Smooth muscle cell (in vitro differentiated cells): ENCODE results near the gene ENDOU. TPM values are rescaled to one million over a fixed set of nuclear protein-coding genes. Genes with fewer than 3 reads are reported as not detected.

ENCODE experiments used
- DNase-seq: peaks from one replicate; lab custom pipeline; 2025; ENCODE audit not compliant: unreplicated experiment; lab: John Stamatoyannopoulos, UW
- H2AFZ ChIP-seq: fragments of 200-600 bp; sonication (generic); 2 replicates; pipeline ENCODE4 v1.6.0; 2016; ENCODE audit warnings: antibody characterized with exemption, low read depth, mild to moderate bottlenecking
- H3F3A ChIP-seq: fragments of 200-600 bp; sonication (generic); 2 replicates; pipeline ENCODE4 v1.6.0; 2017; ENCODE audit warnings: antibody characterized with exemption, low read depth
- H3K27ac ChIP-seq: fragments of 200-600 bp; sonication (generic); 2 replicates; pipeline ENCODE4 v1.5.1; 2016; ENCODE audit warnings: low read depth, mild to moderate bottlenecking
- H3K27me3 ChIP-seq: fragments of 200-600 bp; sonication (generic); 2 replicates; pipeline ENCODE4 v1.6.1; 2016; ENCODE audit warnings: low read depth, mild to moderate bottlenecking
- H3K36me3 ChIP-seq: fragments of 200-600 bp; sonication (generic); 2 replicates; pipeline ENCODE4 v1.5.1; 2016; ENCODE audit warnings: low read depth
- H3K4me1 ChIP-seq: fragments of 200-600 bp; sonication (generic); 2 replicates; pipeline ENCODE4 v1.5.1; 2016; ENCODE audit warnings: low read depth
- H3K4me2 ChIP-seq: fragments of 200-600 bp; sonication (generic); 2 replicates; pipeline ENCODE4 v1.6.0; 2016; ENCODE audit warnings: mild to moderate bottlenecking
- H3K4me3 ChIP-seq: fragments of 200-600 bp; sonication (generic); 2 replicates; pipeline ENCODE4 v1.5.1; 2016; ENCODE audit warnings: mild to moderate bottlenecking
- H3K79me2 ChIP-seq: fragments of 200-600 bp; sonication (generic); 2 replicates; pipeline ENCODE4 v1.6.0; 2016; ENCODE audit warnings: low read depth, mild to moderate bottlenecking
- H3K9ac ChIP-seq: fragments of 200-600 bp; sonication (generic); 2 replicates; pipeline ENCODE4 v1.6.0; 2016; ENCODE audit warnings: low read depth
- H3K9me3 ChIP-seq: fragments of 200-600 bp; sonication (generic); replicated peaks from 2 replicates; pipeline ENCODE4 v1.5.1; 2016; ENCODE audit warnings: low read depth
- H4K20me1 ChIP-seq: fragments of 200-600 bp; sonication (generic); 2 replicates; pipeline ENCODE4 v1.6.0; 2016; ENCODE audit warnings: low read depth
- CTCF ChIP-seq: fragments of 200-600 bp; sonication (generic); IDR thresholded peaks from 2 replicates; pipeline ENCODE4 v1.5.1; 2017; ENCODE audit warnings: borderline replicate concordance, mild to moderate bottlenecking, antibody characterized with exemption; ENCODE audit not compliant: insufficient read depth, poor library complexity, severe bottlenecking
- WGBS: methylation state at CpG from one replicate; pipeline ENCODE4 v1.1.7; 2016; ENCODE audit warnings: low lambda C conversion rate; 5-methylcytosine and 5-hydroxymethylcytosine counted together
- polyA plus RNA-seq: library from polyadenylated mRNA; unstranded; fragments of >200 nt; fragmentation: Nextera tagmentation; extraction: Ambion mirVana; gene quantifications from 2 replicates; pipeline ENCODE4 v1.2.1, GENCODE V29; 2016
- total RNA-seq: library from RNA; depleted of rRNA; stranded (reverse); fragments of >200 nt; gene quantifications from 2 replicates; pipeline ENCODE4 v1.2.3, GENCODE V29; 2014

ENDOU gene
- total and polyA plus RNA-seq, 2 experiments from 2014 or later = 0.47 to 5.1 TPM

GRCh38 chr12:47746073-47746472 is 20.8 kb upstream of the ENDOU start:
- H3K9me3 ChIP-seq = no peaks in the 10 kb centered on the region
- H4K20me1 ChIP-seq = no peaks in the 10 kb centered on the region
- no peaks in the 10 kb centered on the region for H3K36me3 ChIP-seq
- DNase-seq = no peak
- H3K4me3 ChIP-seq = no peak overlapping the region
- TF ChIP-seq CTCF = no peak
- no peaks in the 10 kb centered on the region for H3K79me2 ChIP-seq
- no peak overlapping the region for H3K4me2 ChIP-seq
- H3K27ac ChIP-seq = no peak overlapping the region
- H3K27me3 ChIP-seq = no peaks in the 10 kb centered on the region
- 91% methylated on average over 5 of the region's 5 CpGs for WGBS
- no peaks in the 10 kb centered on the region for H3F3A ChIP-seq
- no peak overlapping the region for H3K9ac ChIP-seq
- H3K4me1 ChIP-seq = peaks cover 8% of the 10 kb centered on the region
- H2AFZ ChIP-seq = no peak overlapping the region

GRCh38 chr12:47745485-47746041 is 20.3 kb upstream of the ENDOU start:
- H3K4me2 ChIP-seq = no peak overlapping the region
- no peak for TF ChIP-seq CTCF
- H3K9me3 ChIP-seq = no peaks in the 10 kb centered on the region
- no peak overlapping the region for H2AFZ ChIP-seq
- no peak overlapping the region for H3K4me3 ChIP-seq
- H3K27me3 ChIP-seq = no peaks in the 10 kb centered on the region
- H3K9ac ChIP-seq = no peak overlapping the region
- no peaks in the 10 kb centered on the region for H3F3A ChIP-seq
- H3K79me2 ChIP-seq = no peaks in the 10 kb centered on the region
- no peak for DNase-seq
- no peak overlapping the region for H3K27ac ChIP-seq
- H3K4me1 ChIP-seq = peaks cover 12% of the 10 kb centered on the region
- no peaks in the 10 kb centered on the region for H3K36me3 ChIP-seq
- WGBS = 82% methylated on average over 16 of the region's 16 CpGs
- H4K20me1 ChIP-seq = no peaks in the 10 kb centered on the region

GRCh38 chr12:47744778-47745436 is 19.6 kb upstream of the ENDOU start:
- H3K4me2 ChIP-seq = no peak overlapping the region
- no peak overlapping the region for H3K9ac ChIP-seq
- no peaks in the 10 kb centered on the region for H3F3A ChIP-seq
- H3K27ac ChIP-seq = no peak overlapping the region
- H3K9me3 ChIP-seq = no peaks in the 10 kb centered on the region
- no peak overlapping the region for H2AFZ ChIP-seq
- H4K20me1 ChIP-seq = no peaks in the 10 kb centered on the region
- TF ChIP-seq CTCF = no peak
- DNase-seq = no peak
- 83% methylated on average over 8 of the region's 8 CpGs for WGBS
- no peaks in the 10 kb centered on the region for H3K27me3 ChIP-seq
- H3K36me3 ChIP-seq = no peaks in the 10 kb centered on the region
- peaks cover 12% of the 10 kb centered on the region for H3K4me1 ChIP-seq
- H3K79me2 ChIP-seq = no peaks in the 10 kb centered on the region
- no peak overlapping the region for H3K4me3 ChIP-seq
